Esophagus muscularis mucosa (tissue), 3 donors: ENCODE data around the gene CCDC14.

Source experiments
- CTCF ChIP-seq, 3 experiments: fragments of 200-600 bp in 2 of 3; fragments of 450-650 bp in 1 of 3; sonication (generic) in 2 of 3; IDR thresholded peaks; one replicate each; pipeline ENCODE4 v1.5.1; 2017 to 2019; ENCODE audit warnings: antibody characterized with exemption in 3 of 3, mild to moderate bottlenecking in 2 of 3, moderate library complexity in 1 of 3
- POLR2A ChIP-seq: fragments of 450-650 bp; IDR thresholded peaks from one replicate; pipeline ENCODE4 v1.6.1; 2017; ENCODE audit warnings: antibody characterized with exemption, moderate library complexity, mild to moderate bottlenecking, low read depth

DNA sequence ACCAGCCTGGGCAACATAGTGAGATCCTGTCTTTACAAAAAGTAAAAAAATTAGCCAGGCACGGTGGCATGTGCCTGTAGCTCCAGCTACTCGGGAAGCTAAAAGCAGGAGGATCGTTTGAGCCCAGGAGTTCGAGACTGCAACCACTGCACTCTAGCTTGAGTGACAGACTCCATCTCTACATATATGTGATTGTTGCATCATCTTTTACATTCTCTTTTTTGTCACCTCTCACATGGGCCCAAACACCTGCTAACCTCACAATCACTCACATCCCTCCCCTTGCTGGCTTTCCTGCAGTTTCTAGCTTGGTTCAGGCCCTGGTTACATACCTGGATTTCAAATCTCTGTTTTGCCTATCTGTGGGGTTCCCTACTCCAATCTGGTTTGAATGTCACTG is 96.3 kb downstream of the CCDC14 start:
- TF ChIP-seq POLR2A (no peak), CTCF (IDR thresholded peaks at IDR 0.05) (no peak)
